Stimulated activated naive CD8-positive, alpha-beta T cell treated with anti-CD3 and anti-CD28 coated beads, Interleukin-15, amount 100 ng/mL, for 72 hours (primary cell): Measurements from ENCODE around the gene ZSCAN30.

Experiments
- ATAC-seq: fragments of 150-1000 bp; cut with Tn5 transposase; 2 replicates; pipeline ENCODE4 v1.10.0; 2021; ENCODE audit warnings: mild to moderate bottlenecking, moderate library complexity
- DNase-seq, 2 donors: peaks; one replicate each; pipeline ENCODE4 v3.0.0; 2021 to 2022
- H3K27ac Mint-ChIP-seq, 2 donors: one replicate each; pipeline ENCODE4 v1.8.0; 2022; ENCODE audit warnings: mild to moderate bottlenecking in 2 of 2, mixed read lengths in 2 of 2, moderate library complexity in 2 of 2
- H3K27me3 Mint-ChIP-seq: one replicate; pipeline ENCODE4 v1.8.0; 2022; ENCODE audit warnings: mixed read lengths
- H3K4me1 Mint-ChIP-seq: one replicate; pipeline ENCODE4 v1.8.0; 2022; ENCODE audit warnings: mild to moderate bottlenecking, mixed read lengths
- H3K4me3 Mint-ChIP-seq, 2 donors: one replicate each; pipeline ENCODE4 v1.8.0; 2022; ENCODE audit warnings: mild to moderate bottlenecking in 2 of 2, mixed read lengths in 2 of 2, moderate library complexity in 1 of 2
- H3K9me3 Mint-ChIP-seq, 2 donors: one replicate each; pipeline ENCODE4 v1.8.0; 2022; ENCODE audit warnings: mixed read lengths in 2 of 2

The ZSCAN30 gene

GRCh38 chr18:35290094-35290735, at the start of gene ZSCAN30:
Gene ZSCAN30 (minus strand): TSS chr18:35290229. CDS start chr18:35264352, 25,877 bp downstream.
- H3K4me1 Mint-ChIP-seq: peaks cover 60% of the 10 kb centered on the region
- DNase-seq: peak; percentile 94 to 95
- ATAC-seq: peak; percentile 96
- peak within 1 kb of the TSS; percentile 98 for H3K27ac Mint-ChIP-seq
- H3K27me3 Mint-ChIP-seq: no peaks in the 10 kb centered on the region
- peak within 1 kb of the TSS; percentile 90 to 96 for H3K4me3 Mint-ChIP-seq
- peaks cover 9 to 11% of the 10 kb centered on the region in 2 donors for H3K9me3 Mint-ChIP-seq

- no peak for ATAC-seq
- Mint-ChIP-seq H3K4me3 (no peak overlapping the region), H3K9me3 (no peaks in the 10 kb centered on the region), H3K27me3 (no peaks in the 10 kb centered on the region), H3K4me1 (peaks cover 35% of the 10 kb centered on the region), H3K27ac (peak overlapping the region in 1 of 2 donors; percentile 59)
- no peak for DNase-seq
Measured at GRCh38 chr18:35337286-35337685, 47.3 kb upstream of the ZSCAN30 start.

GRCh38 chr18:35335866-35336265, 45.8 kb upstream of the ZSCAN30 start:
- no peak for DNase-seq
- Mint-ChIP-seq H3K9me3 (no peaks in the 10 kb centered on the region), H3K27me3 (no peaks in the 10 kb centered on the region), H3K27ac (no peak overlapping the region), H3K4me3 (no peak overlapping the region), H3K4me1 (peaks cover 27% of the 10 kb centered on the region)
- ATAC-seq: no peak

DNA sequence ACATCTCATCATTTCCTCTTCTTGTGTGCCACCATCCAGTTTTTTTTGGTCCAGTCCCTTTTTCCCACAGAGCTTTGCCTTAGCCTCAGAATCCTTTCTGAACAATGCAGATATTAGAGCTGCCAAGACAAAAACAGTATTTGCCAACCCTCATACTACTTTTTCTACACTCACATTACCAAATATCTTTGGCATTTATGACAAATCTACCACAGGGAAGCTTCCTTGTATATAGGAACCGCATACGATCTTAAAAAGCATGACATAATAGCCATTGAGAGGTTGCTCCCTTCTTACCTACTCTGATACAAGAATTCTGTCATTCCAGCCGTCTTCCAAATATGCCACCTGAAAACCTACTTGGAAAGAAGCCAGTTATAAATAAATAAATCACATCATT, 44.8 kb upstream of the ZSCAN30 start:
- no peaks in the 10 kb centered on the region for H3K27me3 Mint-ChIP-seq
- ATAC-seq (no peak), DNase-seq (no peak)
- H3K4me1 Mint-ChIP-seq: peaks cover 21% of the 10 kb centered on the region
- no peaks in the 10 kb centered on the region for H3K9me3 Mint-ChIP-seq
- no peak overlapping the region for H3K27ac Mint-ChIP-seq
- no peak overlapping the region for H3K4me3 Mint-ChIP-seq

GRCh38 chr18:35334212-35334611, 44.2 kb upstream of the ZSCAN30 start:
- no peak overlapping the region for H3K4me3 Mint-ChIP-seq
- DNase-seq: no peak
- peaks cover 15% of the 10 kb centered on the region for H3K4me1 Mint-ChIP-seq
- no peaks in the 10 kb centered on the region for H3K27me3 Mint-ChIP-seq
- H3K9me3 Mint-ChIP-seq: no peaks in the 10 kb centered on the region
- H3K27ac Mint-ChIP-seq: no peak overlapping the region
- no peak for ATAC-seq

DNA sequence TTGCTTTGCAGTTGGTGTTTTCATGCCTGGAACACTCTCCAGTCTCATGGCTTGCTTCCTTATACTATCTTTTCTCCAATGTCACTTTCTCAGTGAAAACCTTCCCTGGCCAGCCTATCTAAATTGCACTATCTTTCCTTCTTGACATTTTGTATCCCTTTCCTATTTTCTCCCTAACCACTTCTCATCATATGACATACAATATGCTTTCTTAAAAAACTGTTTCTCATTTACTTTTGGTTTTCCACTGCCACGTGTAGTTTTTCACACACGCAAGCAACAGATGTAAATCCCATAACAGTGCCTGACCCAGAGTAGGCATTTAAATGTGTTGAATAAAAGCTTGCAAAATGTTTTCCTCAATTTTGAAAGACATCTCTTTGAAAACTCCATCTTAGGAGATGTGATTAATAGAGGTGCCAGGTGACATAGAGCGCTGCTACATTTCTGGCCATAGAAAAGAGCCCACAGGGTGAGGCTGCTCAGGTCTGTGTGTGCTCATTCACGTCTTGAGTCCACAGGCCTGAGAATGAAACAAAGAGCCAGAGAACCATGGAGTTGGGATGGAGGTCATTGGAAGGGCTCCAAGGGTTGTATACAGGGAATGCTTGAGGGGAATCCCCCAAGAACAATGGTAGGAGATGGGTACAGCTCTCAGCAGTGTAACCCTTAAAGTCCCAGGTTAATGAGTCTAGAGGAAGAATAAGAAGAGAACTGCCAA, 41.5 kb upstream of the ZSCAN30 start:
- DNase-seq (no peak), ATAC-seq (no peak)
- Mint-ChIP-seq H3K27me3 (no peaks in the 10 kb centered on the region), H3K9me3 (peaks cover 0 to 8% of the 10 kb centered on the region in 2 donors), H3K27ac (no peak overlapping the region), H3K4me1 (peaks cover 6% of the 10 kb centered on the region), H3K4me3 (no peak overlapping the region)

DNA sequence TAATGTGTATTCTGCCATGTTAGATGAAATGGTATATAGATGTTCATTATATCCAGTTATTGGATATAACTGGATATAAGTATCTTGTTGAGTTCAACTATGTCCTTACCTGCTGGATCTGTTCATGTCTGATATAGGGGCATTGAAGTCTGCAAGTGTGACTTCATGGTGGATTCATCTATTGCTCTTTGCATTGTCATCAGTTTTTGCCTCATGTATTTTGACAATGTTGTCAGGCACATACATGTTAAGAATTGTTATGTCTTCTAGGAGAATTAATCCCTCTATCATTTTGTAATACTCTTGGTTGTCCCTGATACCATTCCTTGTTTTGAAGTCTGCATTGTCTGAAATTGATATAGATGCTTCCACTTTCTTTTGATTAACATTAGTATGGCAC, 38.8 kb upstream of the ZSCAN30 start:
- no peak overlapping the region for H3K4me3 Mint-ChIP-seq
- H3K27me3 Mint-ChIP-seq: no peaks in the 10 kb centered on the region
- H3K4me1 Mint-ChIP-seq: no peaks in the 10 kb centered on the region
- DNase-seq: no peak
- no peak overlapping the region for H3K27ac Mint-ChIP-seq
- no peak for ATAC-seq
- H3K9me3 Mint-ChIP-seq: peaks cover 0 to 8% of the 10 kb centered on the region in 2 donors

GRCh38 chr18:35326695-35327387, 36.8 kb upstream of the ZSCAN30 start:
- Mint-ChIP-seq H3K9me3 (peaks cover 0 to 8% of the 10 kb centered on the region in 2 donors), H3K4me3 (no peak overlapping the region), H3K27me3 (no peaks in the 10 kb centered on the region), H3K4me1 (no peaks in the 10 kb centered on the region), H3K27ac (no peak overlapping the region)
- ATAC-seq (peak; percentile 62), DNase-seq (no peak)

DNA sequence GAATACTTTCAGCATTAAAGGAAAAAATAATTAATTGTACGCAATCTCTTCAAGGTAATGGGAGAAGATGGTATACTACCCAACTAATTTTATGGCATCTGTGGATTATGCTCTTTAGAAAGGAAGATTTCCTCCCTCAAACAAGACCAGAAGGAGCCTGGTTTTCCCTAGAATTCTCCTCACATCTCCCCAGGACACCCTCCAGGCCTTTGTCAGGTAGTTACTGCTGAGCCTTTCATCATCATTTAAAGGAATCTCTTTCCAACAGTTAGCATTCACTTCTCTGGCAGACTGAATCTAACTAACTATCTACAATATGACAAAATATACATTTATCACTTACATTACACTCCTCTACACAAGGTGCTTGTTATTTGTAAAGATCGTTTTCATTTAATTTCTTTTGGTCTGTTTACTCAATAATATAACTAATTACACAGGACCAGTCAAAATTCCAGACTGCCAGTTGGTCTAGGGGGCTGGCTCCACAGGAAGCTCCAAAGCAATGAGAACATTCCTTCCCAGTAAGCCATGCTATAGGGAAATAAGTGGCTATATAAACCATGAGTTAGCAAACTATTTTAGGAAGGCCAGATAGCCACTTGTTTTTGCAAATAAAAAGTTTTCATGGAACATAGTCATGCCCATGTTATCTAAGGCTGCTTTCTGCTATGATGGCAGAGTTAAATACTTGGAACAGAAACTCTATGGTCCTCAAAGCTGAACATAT, 35.1 kb upstream of the ZSCAN30 start:
- Mint-ChIP-seq H3K27me3 (no peaks in the 10 kb centered on the region), H3K4me1 (no peaks in the 10 kb centered on the region), H3K9me3 (peaks cover 0 to 8% of the 10 kb centered on the region in 2 donors), H3K27ac (no peak overlapping the region), H3K4me3 (no peak overlapping the region)
- ATAC-seq (no peak), DNase-seq (no peak)

DNA sequence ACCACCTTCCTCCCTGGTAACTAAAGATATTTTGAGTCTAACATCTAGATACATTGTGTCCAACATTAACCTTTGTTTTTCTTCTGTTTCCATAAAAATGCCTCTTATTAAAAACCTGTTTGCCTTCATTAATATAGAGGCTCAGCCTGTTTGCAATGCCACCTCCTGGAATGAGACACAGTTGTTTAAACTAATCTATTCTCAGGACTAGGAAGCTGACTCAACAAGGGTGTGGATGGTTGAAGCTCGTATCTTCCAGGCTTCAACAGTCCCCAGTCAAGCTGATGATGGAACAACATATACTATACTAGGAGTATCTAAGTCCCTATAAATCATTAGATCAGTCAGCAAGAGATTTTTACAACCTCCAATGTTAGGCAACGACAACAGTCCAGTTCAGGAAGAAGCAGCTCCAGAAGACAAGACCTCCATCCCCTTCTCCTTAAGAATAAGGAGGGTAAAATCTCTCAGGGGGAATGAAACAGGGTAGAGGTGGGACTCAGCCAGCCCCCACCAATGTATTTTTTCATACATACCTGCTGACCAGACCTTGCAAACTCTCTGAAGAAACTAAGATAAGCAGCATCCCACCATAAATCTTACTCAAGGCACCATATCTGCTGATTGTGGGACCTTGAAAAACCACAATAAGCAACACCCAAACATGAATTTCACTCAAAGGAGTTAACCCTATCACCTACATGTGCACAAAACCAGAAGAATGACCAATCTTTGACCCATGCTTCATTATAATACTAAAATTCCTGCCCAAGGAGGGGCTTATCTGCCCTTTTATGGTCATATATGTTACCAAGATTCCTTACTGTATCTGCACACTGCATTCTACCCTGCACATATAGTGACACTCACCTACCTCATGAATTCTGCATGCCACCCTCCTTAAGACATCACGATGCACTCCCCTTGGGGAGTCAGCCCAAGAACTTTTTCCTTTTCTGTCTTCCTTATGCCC, 32.7 kb upstream of the ZSCAN30 start:
- H3K4me1 Mint-ChIP-seq: no peaks in the 10 kb centered on the region
- H3K9me3 Mint-ChIP-seq: peaks cover 0 to 4% of the 10 kb centered on the region in 2 donors
- no peak for ATAC-seq
- H3K27me3 Mint-ChIP-seq: no peaks in the 10 kb centered on the region
- no peak overlapping the region for H3K4me3 Mint-ChIP-seq
- no peak overlapping the region for H3K27ac Mint-ChIP-seq
- no peak for DNase-seq

DNA sequence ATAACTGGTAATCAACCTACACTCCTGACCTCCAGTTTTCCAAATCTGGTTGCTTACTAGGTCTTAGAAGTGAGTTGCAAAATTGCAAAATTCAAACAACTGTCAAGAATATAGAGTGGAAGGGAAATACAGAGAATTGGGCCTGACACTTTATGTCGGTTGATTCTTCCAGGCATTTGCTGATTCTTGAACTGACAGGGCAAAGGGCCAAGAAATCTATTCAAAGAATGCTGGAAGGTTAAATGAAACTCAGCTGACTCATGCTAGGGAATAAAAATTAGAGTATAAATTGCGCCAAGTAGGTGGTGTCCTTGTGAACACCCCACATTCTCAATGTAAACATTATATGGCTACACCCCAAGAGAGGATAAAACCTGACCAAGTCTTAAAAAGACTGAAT, 21.5 kb upstream of the ZSCAN30 start:
- no peak overlapping the region for H3K4me3 Mint-ChIP-seq
- H3K27ac Mint-ChIP-seq: no peak overlapping the region
- no peaks in the 10 kb centered on the region for H3K27me3 Mint-ChIP-seq
- DNase-seq: no peak
- ATAC-seq: no peak
- H3K4me1 Mint-ChIP-seq: no peaks in the 10 kb centered on the region
- H3K9me3 Mint-ChIP-seq: peaks cover 44 to 60% of the 10 kb centered on the region in 2 donors

DNA sequence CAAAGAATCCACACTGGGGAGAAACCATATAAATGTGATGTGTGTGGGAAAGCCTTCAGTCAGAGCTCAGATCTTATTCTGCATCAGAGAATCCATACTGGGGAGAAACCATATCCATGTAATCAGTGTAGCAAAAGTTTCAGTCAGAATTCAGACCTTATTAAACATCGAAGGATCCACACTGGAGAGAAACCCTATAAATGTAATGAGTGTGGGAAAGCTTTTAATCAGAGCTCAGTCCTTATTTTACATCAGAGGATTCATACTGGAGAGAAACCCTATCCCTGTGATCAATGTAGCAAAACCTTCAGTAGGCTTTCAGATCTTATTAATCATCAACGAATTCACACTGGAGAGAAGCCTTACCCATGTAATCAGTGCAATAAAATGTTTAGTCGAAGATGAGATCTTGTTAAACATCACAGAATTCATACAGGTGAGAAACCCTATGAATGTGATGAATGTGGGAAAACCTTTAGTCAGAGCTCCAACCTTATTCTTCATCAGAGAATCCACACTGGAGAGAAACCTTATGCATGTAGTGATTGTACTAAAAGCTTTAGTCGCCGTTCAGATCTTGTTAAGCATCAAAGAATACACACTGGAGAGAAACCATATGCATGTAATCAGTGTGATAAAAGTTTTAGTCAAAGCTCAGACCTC, 16.7 kb upstream of the ZSCAN30 start:
- ATAC-seq (no peak), DNase-seq (no peak)
- peaks cover 47 to 66% of the 10 kb centered on the region in 2 donors for H3K9me3 Mint-ChIP-seq
- no peak overlapping the region for H3K27ac Mint-ChIP-seq
- no peaks in the 10 kb centered on the region for H3K4me1 Mint-ChIP-seq
- H3K4me3 Mint-ChIP-seq: no peak overlapping the region
- H3K27me3 Mint-ChIP-seq: no peaks in the 10 kb centered on the region

DNA sequence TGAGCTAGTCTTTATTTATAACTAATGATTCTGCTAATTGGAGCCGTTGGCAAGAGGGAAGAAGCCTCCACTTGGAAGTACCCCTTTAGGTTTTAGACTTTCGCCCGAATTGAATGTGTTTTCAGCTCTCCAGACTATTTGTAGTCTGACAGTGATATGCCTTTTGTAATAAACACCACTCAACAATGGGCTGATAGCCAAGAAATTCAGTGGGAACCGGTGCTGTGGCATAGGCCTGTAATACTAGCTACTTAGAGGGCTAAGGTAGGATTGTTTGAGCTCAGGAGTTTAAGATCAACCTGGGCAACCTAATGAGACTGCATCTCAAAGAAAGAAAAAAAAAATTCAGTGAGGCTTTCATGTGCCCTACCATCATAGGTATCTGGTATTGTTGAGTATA, 13.6 kb upstream of the ZSCAN30 start:
- H3K9me3 Mint-ChIP-seq: peaks cover 39 to 54% of the 10 kb centered on the region in 2 donors
- no peak overlapping the region for H3K4me3 Mint-ChIP-seq
- no peak overlapping the region for H3K27ac Mint-ChIP-seq
- no peaks in the 10 kb centered on the region for H3K27me3 Mint-ChIP-seq
- DNase-seq (no peak), ATAC-seq (no peak)
- no peaks in the 10 kb centered on the region for H3K4me1 Mint-ChIP-seq

DNA sequence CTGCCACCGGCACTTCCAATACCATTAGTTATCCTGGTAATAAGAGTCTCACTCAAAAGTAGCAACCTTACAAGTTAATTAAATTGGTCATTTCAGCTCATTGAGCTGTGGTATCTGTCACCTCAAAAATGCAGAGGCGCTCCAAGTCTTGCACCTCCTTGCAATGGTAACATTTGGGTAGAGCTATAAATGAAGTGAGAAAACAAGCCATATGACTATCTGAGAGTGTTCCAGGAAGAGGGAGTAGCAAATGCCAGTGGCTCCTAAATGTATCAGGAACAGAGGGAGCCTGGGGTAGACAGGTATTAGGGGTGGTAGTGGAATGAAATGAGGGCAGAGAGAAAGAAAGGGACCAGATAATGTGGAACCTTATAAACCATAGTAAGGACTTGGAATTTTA, 6.0 kb upstream of the ZSCAN30 start:
- Mint-ChIP-seq H3K27ac (no peak overlapping the region), H3K4me3 (no peak overlapping the region), H3K27me3 (no peaks in the 10 kb centered on the region), H3K9me3 (peaks cover 23 to 25% of the 10 kb centered on the region in 2 donors), H3K4me1 (peaks cover 34% of the 10 kb centered on the region)
- DNase-seq: no peak
- ATAC-seq: no peak
